Stimulated activated CD8-positive, alpha-beta memory T cell treated with anti-CD3 and anti-CD28 coated beads, Interleukin-7, amount 100 ng/mL, for 48 hours (primary cell): Measurements from ENCODE around the gene TMEM134.
"Not testable (repeated sequence)": the region's sequence is repeated elsewhere in the genome, so short reads cannot be mapped to it uniquely, and the experiment has no call there.

ENCODE experiments used
- DNase-seq, 2 donors: peaks; one replicate each; pipeline ENCODE4 v3.0.0-alpha.2; 2020; ENCODE audit warnings: low read depth in 1 of 2; ENCODE audit errors: extremely low read depth in 1 of 2

Gene TMEM134

GRCh38 chr11:67468759-67469507 lies at the start of gene TMEM134:
Gene TMEM134, minus strand, starts transcription at chr11:67469251. Its CDS starts 59 bp downstream, at chr11:67469192.
- DNase-seq = peak; percentile 84 to 85

GRCh38 chr11:67517784-67518552 lies 48.9 kb upstream of the TMEM134 start:
- no peak for DNase-seq

GRCh38 chr11:67516806-67517205 lies 47.8 kb upstream of the TMEM134 start:
- DNase-seq = no peak

GRCh38 chr11:67514116-67514515 lies 45.1 kb upstream of the TMEM134 start:
- no peak for DNase-seq

- DNase-seq = not testable (repeated sequence)
Measured at GRCh38 chr11:67511558-67511957, 42.5 kb upstream of the TMEM134 start.

GRCh38 chr11:67510023-67510345 lies 40.9 kb upstream of the TMEM134 start:
- no peak for DNase-seq

- DNase-seq = peak; percentile 95 to 99
Measured at GRCh38 chr11:67508486-67509121, 39.6 kb upstream of the TMEM134 start.

GRCh38 chr11:67507864-67508485 lies 38.9 kb upstream of the TMEM134 start, which contains the start of gene CDK2AP2:
Gene CDK2AP2, minus strand, starts transcription at chr11:67508162. Its CDS starts 80 bp downstream, at chr11:67508082.
- peak; percentile 96 to 99 for DNase-seq

GRCh38 chr11:67507242-67507863 lies 38.3 kb upstream of the TMEM134 start:
- no peak for DNase-seq

- no peak for DNase-seq
Measured at GRCh38 chr11:67506426-67507051, 37.5 kb upstream of the TMEM134 start.

- peak; percentile 79 to 92 for DNase-seq
Measured at GRCh38 chr11:67505605-67506396, 36.8 kb upstream of the TMEM134 start.

GRCh38 chr11:67504950-67505581 lies 36.0 kb upstream of the TMEM134 start, which contains the start of gene PITPNM1:
Gene PITPNM1, minus strand, starts transcription at chr11:67505363. Its CDS starts 1,183 bp downstream, at chr11:67504180.
- peak; percentile 65 to 66 for DNase-seq

GRCh38 chr11:67504005-67504949 lies 35.2 kb upstream of the TMEM134 start:
- DNase-seq = no peak

- no peak for DNase-seq
Measured at GRCh38 chr11:67503119-67504004, 34.3 kb upstream of the TMEM134 start.

GRCh38 chr11:67502328-67502979 lies 33.4 kb upstream of the TMEM134 start:
- no peak for DNase-seq

GRCh38 chr11:67501854-67502253 lies 32.8 kb upstream of the TMEM134 start:
- no peak for DNase-seq
